Cardiac muscle cell (in vitro differentiated cells and primary cell): ENCODE results near the gene HORMAD2. TPM values are rescaled to one million over a fixed set of nuclear protein-coding genes. Genes with fewer than 3 reads are reported as not detected.

ENCODE experiments used
- DNase-seq, 2 donors: peaks; one replicate each; pipeline versions ENCODE4 v3.0.0 to v3.0.0-alpha.2; 2010 to 2017; ENCODE audit warnings: low read depth in 1 of 2, low spot score in 1 of 2
- H3K27ac ChIP-seq: fragments of 200-600 bp; sonication (generic); 2 replicates; pipeline ENCODE4 v1.5.1; 2016
- H3K27me3 ChIP-seq: fragments of 200-600 bp; sonication (generic); 2 replicates; pipeline ENCODE4 v1.6.0; 2016; ENCODE audit warnings: control low read depth
- H3K36me3 ChIP-seq: fragments of 200-600 bp; sonication (generic); 2 replicates; pipeline ENCODE4 v1.5.1; 2016; ENCODE audit warnings: control low read depth
- H3K4me1 ChIP-seq: fragments of 200-600 bp; sonication (generic); 2 replicates; pipeline ENCODE4 v1.8.1; 2017; ENCODE audit warnings: low read depth, mild to moderate bottlenecking, mixed run types
- H3K4me3 ChIP-seq: fragments of 200-600 bp; sonication (generic); 2 replicates; pipeline ENCODE4 v1.5.1; 2016; ENCODE audit warnings: mild to moderate bottlenecking
- H3K9me3 ChIP-seq: fragments of 200-600 bp; sonication (generic); 2 replicates; pipeline ENCODE4 v1.5.1; 2017; ENCODE audit warnings: low read depth, mild to moderate bottlenecking, control low read depth
- polyA plus RNA-seq: library from polyadenylated mRNA; unstranded; fragments of >200 nt; fragmentation: Nextera tagmentation; extraction: Ambion mirVana; gene quantifications from 2 replicates; pipeline ENCODE4 v1.2.1, GENCODE V29; 2016
- total RNA-seq: library from RNA; depleted of rRNA; stranded (reverse); fragments of >200 nt; gene quantifications from 2 replicates; pipeline ENCODE4 v1.2.3, GENCODE V29; 2016
- TF ChIP-seq, protein P1 (sequence below): IDR thresholded peaks from 2 replicates; pipeline ENCODE4 v1.5.1; 2012; ENCODE audit warnings: low read depth, mild to moderate bottlenecking, low read length

Gene HORMAD2
- total and polyA plus RNA-seq, 2 experiments from 2014 or later = not detected

GRCh38 chr22:30043161-30043560 is 37.1 kb upstream of the HORMAD2 start:
- no peaks in the 10 kb centered on the region for H3K36me3 ChIP-seq
- no peak overlapping the region for H3K27ac ChIP-seq
- H3K4me1 ChIP-seq = no peaks in the 10 kb centered on the region
- no peaks in the 10 kb centered on the region for H3K27me3 ChIP-seq
- no peak for DNase-seq
- TF ChIP-seq, protein P1, sequence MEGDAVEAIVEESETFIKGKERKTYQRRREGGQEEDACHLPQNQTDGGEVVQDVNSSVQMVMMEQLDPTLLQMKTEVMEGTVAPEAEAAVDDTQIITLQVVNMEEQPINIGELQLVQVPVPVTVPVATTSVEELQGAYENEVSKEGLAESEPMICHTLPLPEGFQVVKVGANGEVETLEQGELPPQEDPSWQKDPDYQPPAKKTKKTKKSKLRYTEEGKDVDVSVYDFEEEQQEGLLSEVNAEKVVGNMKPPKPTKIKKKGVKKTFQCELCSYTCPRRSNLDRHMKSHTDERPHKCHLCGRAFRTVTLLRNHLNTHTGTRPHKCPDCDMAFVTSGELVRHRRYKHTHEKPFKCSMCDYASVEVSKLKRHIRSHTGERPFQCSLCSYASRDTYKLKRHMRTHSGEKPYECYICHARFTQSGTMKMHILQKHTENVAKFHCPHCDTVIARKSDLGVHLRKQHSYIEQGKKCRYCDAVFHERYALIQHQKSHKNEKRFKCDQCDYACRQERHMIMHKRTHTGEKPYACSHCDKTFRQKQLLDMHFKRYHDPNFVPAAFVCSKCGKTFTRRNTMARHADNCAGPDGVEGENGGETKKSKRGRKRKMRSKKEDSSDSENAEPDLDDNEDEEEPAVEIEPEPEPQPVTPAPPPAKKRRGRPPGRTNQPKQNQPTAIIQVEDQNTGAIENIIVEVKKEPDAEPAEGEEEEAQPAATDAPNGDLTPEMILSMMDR = no peak
- H3K4me3 ChIP-seq = no peak overlapping the region
- H3K9me3 ChIP-seq = no peaks in the 10 kb centered on the region

DNA sequence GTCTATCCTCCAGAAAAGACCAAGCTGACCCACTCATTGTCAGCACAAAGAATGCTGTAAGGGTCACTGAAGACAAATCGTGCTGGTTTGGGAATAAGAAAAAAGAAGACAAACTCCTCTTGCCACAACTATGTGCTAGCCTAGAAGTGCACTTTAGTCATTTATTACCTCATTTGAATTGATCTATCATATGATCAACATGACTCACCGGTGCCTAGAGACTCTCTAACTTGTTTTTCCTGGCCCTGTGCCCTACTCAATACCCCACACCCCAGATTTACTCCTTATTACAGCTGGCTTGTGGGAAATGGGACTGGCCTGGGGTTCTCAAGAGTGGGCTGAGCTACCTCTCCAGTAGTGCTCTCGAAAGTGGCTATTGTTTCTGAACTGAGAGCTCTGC is 35.9 kb upstream of the HORMAD2 start:
- no peaks in the 10 kb centered on the region for H3K9me3 ChIP-seq
- H3K4me1 ChIP-seq = no peaks in the 10 kb centered on the region
- H3K27me3 ChIP-seq = no peaks in the 10 kb centered on the region
- H3K36me3 ChIP-seq = no peaks in the 10 kb centered on the region
- H3K27ac ChIP-seq = no peak overlapping the region
- TF ChIP-seq, protein P1 = no peak
- peak in 1 of 2 donors; percentile 78 for DNase-seq
- H3K4me3 ChIP-seq = no peak overlapping the region

DNA sequence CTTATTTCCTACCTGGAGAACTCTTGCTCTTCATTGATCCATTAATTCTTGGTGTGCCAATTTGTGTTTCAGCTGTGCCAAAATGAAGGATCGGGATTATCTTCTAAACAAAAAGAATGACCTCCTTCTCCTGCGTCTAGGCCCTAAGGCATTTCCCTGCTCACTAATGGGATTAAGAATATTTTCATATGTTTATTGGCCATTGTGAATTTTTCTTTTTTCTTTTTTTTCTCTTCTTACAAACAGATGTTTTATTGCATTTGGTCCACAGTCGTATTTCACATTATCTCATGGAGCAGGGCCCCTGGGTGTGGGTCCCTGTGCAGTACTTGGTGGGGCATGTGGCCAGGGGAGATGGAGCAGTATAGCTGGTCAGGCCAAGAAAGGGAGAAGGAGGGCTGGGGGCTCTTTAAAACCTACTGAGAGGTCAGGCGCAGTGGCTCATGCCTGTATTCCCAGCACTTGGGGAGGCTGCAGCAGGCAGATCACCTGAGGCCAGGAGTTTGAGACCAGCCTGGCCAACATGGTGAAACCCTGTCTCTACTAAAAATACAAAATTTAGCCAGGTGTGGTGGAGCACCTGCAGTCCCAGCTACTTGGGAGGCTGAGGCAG is 35.3 kb upstream of the HORMAD2 start:
- no peak overlapping the region for H3K4me3 ChIP-seq
- H3K36me3 ChIP-seq = no peaks in the 10 kb centered on the region
- H3K9me3 ChIP-seq = no peaks in the 10 kb centered on the region
- DNase-seq = no peak
- TF ChIP-seq, protein P1 = no peak
- H3K27ac ChIP-seq = no peak overlapping the region
- H3K4me1 ChIP-seq = no peaks in the 10 kb centered on the region
- H3K27me3 ChIP-seq = no peaks in the 10 kb centered on the region

GRCh38 chr22:30045494-30045887 is 34.8 kb upstream of the HORMAD2 start:
- TF ChIP-seq, protein P1 = no peak
- no peak overlapping the region for H3K4me3 ChIP-seq
- no peaks in the 10 kb centered on the region for H3K27me3 ChIP-seq
- no peak overlapping the region for H3K27ac ChIP-seq
- no peaks in the 10 kb centered on the region for H3K9me3 ChIP-seq
- no peaks in the 10 kb centered on the region for H3K36me3 ChIP-seq
- no peaks in the 10 kb centered on the region for H3K4me1 ChIP-seq
- no peak for DNase-seq

- TF ChIP-seq, protein P1 = no peak
- no peak for DNase-seq
- H3K9me3 ChIP-seq = no peaks in the 10 kb centered on the region
Measured at GRCh38 chr22:30045901-30046715, 34.2 kb upstream of the HORMAD2 start.

More at GRCh38 chr22:30045901-30046715, 34.2 kb upstream of the HORMAD2 start:
- Histone ChIP-seq H3K27me3 (no peaks in the 10 kb centered on the region), H3K36me3 (no peaks in the 10 kb centered on the region), H3K4me3 (no peak overlapping the region), H3K27ac (no peak overlapping the region), H3K4me1 (no peaks in the 10 kb centered on the region)
